GM12892 (cell line): ENCODE results near the gene NPAP1.

ENCODE experiments used
- POLR2A ChIP-seq: IDR thresholded peaks from 2 replicates; pipeline ENCODE4 v1.6.1; 2011; ENCODE audit warnings: low read depth, low read length, control low read depth
- POLR2AphosphoS5 ChIP-seq: IDR thresholded peaks from 2 replicates; pipeline ENCODE4 v1.6.1; 2011; ENCODE audit warnings: low read depth, low read length, control low read depth
- TAF1 ChIP-seq: IDR thresholded peaks from 2 replicates; pipeline ENCODE4 v1.6.1; 2011; ENCODE audit warnings: low read depth, mild to moderate bottlenecking, control low read depth, low read length, borderline replicate concordance

DNA sequence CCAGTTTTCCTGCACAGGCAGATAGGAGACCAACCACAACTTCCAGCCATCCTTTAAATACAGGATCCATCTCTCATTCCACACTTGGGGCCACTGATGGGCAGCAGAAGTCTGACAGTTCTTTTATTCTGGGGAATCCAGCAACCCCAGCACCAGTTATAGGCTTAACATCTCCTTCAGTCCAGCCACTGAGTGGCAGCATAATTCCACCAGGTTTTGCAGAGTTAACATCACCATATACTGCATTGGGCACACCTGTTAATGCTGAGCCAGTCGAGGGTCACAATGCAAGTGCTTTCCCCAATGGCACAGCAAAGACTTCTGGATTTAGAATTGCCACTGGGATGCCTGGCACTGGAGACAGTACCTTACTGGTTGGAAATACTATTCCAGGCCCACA is 2.9 kb downstream of the NPAP1 start:
- TF ChIP-seq POLR2A = no peak
- no peak for TF ChIP-seq TAF1
- TF ChIP-seq POLR2AphosphoS5 = no peak
